GM23248 (cell line): Measurements from ENCODE around the gene CKAP4.

Experiments used
- EZH2 ChIP-seq: fragments of 200-600 bp; sonication (generic); IDR thresholded peaks from 2 replicates; pipeline ENCODE4 v1.6.1; 2018; ENCODE audit warnings: antibody characterized with exemption, mild to moderate bottlenecking; ENCODE audit not compliant: insufficient read depth, poor library complexity, severe bottlenecking
- EZH2phosphoT487 ChIP-seq: fragments of 200-600 bp; sonication (generic); IDR thresholded peaks from 2 replicates; pipeline ENCODE4 v1.6.1; 2018; ENCODE audit warnings: antibody characterized with exemption, moderate library complexity, mild to moderate bottlenecking, low read depth; ENCODE audit not compliant: insufficient read depth

DNA sequence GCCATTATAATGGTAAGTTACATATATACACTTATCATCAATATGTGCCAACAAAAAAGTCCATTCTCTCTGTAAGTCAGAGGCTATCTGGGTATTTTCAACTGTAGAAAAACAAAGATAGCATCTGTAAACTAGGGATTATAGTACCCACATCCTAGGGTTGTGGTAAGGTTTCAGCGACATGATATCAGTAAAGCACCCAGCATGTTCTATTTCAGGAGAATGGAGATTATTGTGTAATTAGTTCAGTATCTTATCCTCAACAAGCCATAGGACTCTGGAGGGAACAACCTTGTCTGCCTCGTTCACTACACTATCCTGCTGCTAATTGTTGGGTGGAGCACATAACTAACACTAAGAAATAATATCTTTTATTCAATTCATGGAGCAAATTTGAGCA is 19.7 kb upstream of the CKAP4 start:
- no peak for TF ChIP-seq EZH2phosphoT487
- TF ChIP-seq EZH2, result no peak
